HepG2 (cell line): ENCODE results near the gene CD96. TPM values are rescaled to one million over a fixed set of nuclear protein-coding genes. Genes with fewer than 3 reads are reported as not detected.

ENCODE experiments used
- AGO2 ChIP-seq: fragments of 200-400 bp; formaldehyde crosslinking; optimal IDR thresholded peaks from 2 replicates; pipeline ENCODE3; 2017; ENCODE audit warnings: mild to moderate bottlenecking, low read depth, low read length, moderate library complexity
- CHCHD3 ChIP-seq: sonication (generic); formaldehyde crosslinking; IDR thresholded peaks from 2 replicates; pipeline ENCODE4 v1.8.0; 2022; ENCODE audit warnings: mild to moderate bottlenecking, missing genetic modification reagents, moderate library complexity
- ELF4 ChIP-seq: sonication (generic); formaldehyde crosslinking; IDR thresholded peaks from 2 replicates; pipeline ENCODE4 v1.5.0; 2020; ENCODE audit warnings: missing genetic modification reagents, mild to moderate bottlenecking, moderate library complexity, borderline replicate concordance
- MATR3 ChIP-seq: sonication (generic); formaldehyde crosslinking; IDR thresholded peaks from 2 replicates; pipeline ENCODE4 v1.4.0; 2020; ENCODE audit warnings: missing genetic modification reagents
- PHF5A ChIP-seq: IDR thresholded peaks from one replicate; pipeline ENCODE4 v1.6.1; 2018; ENCODE audit warnings: low read depth, missing genetic modification reagents; ENCODE audit not compliant: unreplicated experiment
- SKIL ChIP-seq: sonication (generic); formaldehyde crosslinking; IDR thresholded peaks from 2 replicates; pipeline ENCODE4 v1.8.0; 2022; ENCODE audit warnings: missing genetic modification reagents, mild to moderate bottlenecking, moderate library complexity, borderline replicate concordance
- TRIM24 ChIP-seq: sonication (generic); formaldehyde crosslinking; IDR thresholded peaks from 2 replicates; pipeline ENCODE4 v1.8.0; 2022; ENCODE audit warnings: mild to moderate bottlenecking, missing genetic modification reagents
- ZHX2 ChIP-seq, 2 experiments: sonication (generic) in 1 of 2; formaldehyde crosslinking in 1 of 2; IDR thresholded peaks; 2 replicates each; pipeline versions ENCODE4 v1.6.1 to v1.9.0; 2014 to 2022; ENCODE audit warnings: antibody characterized with exemption in 1 of 2, borderline replicate concordance in 1 of 2, inconsistent platforms in 1 of 2, low read depth in 1 of 2, missing genetic modification reagents in 1 of 2
- ZNF207 ChIP-seq: fragments of 450-650 bp; IDR thresholded peaks from 2 replicates; pipeline ENCODE4 v1.6.1; 2016; ENCODE audit warnings: antibody characterized with exemption, borderline replicate concordance
- ZNF234 ChIP-seq: sonication (generic); formaldehyde crosslinking; conservative IDR thresholded peaks from 2 replicates; pipeline ENCODE4 v1.5.1; 2020; ENCODE audit warnings: mild to moderate bottlenecking, missing genetic modification reagents
- ZNF567 ChIP-seq: sonication (generic); formaldehyde crosslinking; IDR thresholded peaks from 2 replicates; pipeline ENCODE4 v1.8.1; 2023; ENCODE audit warnings: mild to moderate bottlenecking, missing genetic modification reagents, borderline replicate concordance
- ZNF800 ChIP-seq: sonication (generic); formaldehyde crosslinking; IDR thresholded peaks from 2 replicates; pipeline ENCODE4 v1.4.0; 2020; ENCODE audit warnings: missing genetic modification reagents
- polyA plus RNA-seq, 8 experiments: library from polyadenylated mRNA; depleted of rRNA in 3 of 8; stranded (reverse) in 7 of 8; unstranded in 1 of 8; fragments of >200 nt; fragmentation: Illumina TruSeq in 4 of 8; extraction: Trizol in 4 of 8; gene quantifications; 2 replicates each; pipeline versions ENCODE4 v1.2.1 to v1.2.3, GENCODE V29; 2011 to 2016; ENCODE audit warnings: low read depth in 4 of 8, missing spikeins in 1 of 8, mixed read lengths in 1 of 8; ENCODE audit not compliant: insufficient read depth in 1 of 8
- total RNA-seq, 5 experiments: library from RNA; depleted of rRNA; stranded (reverse); fragments of >200 nt; fragmentation: Illumina TruSeq; extraction: Trizol; gene quantifications; 2 replicates each; pipeline ENCODE4 v1.2.3, GENCODE V29; 2016; ENCODE audit warnings: low read depth in 1 of 5

CD96 gene
- total and polyA plus RNA-seq, 2 of the 13 experiments (the other 11 are each of a cell fraction or from before 2014, with no cell fraction given), result not detected

- no peak for TF ChIP-seq SKIL (CRISPR knock-in tag)
- no peak for TF ChIP-seq ELF4 (CRISPR knock-in tag)
- TF ChIP-seq ZNF207, result no peak
- no peak for TF ChIP-seq AGO2
- no peak for TF ChIP-seq PHF5A (CRISPR knock-in tag)
- TF ChIP-seq MATR3, result no peak
- TF ChIP-seq ZNF800 (CRISPR knock-in tag), result no peak
- TF ChIP-seq ZNF567 (CRISPR knock-in tag), result no peak
- TF ChIP-seq CHCHD3 (CRISPR knock-in tag), result no peak
- no peak for TF ChIP-seq ZHX2 (IDR thresholded peaks at IDR 0.05; ENCODE audit: low read depth)
- TF ChIP-seq ZHX2 (CRISPR knock-in tag; IDR thresholded peaks at IDR 0.05; ENCODE audit: borderline replicate concordance), result no peak
- TF ChIP-seq ZNF234, result no peak
- no peak for TF ChIP-seq TRIM24 (CRISPR knock-in tag)
- TF ChIP-seq, all 625 proteins: peak for 0
These were observed 3.9 kb upstream of the CD96 start (continued) for GRCh38 chr3:111538111-111538510.
